ACHN (cell line): ENCODE results near the gene FCGBP.
"Not testable (repeated sequence)": the region's sequence is repeated elsewhere in the genome, so short reads cannot be mapped to it uniquely, and the experiment has no call there.

Experiments
- DNase-seq: peaks from one replicate; pipeline ENCODE4 v3.0.0-alpha.2; 2015
- in situ Hi-C: cut with HindIII; loops from 2 replicates; pipeline ENCODE4 v1.10.0; 2017; ENCODE audit warnings: low sequenced_read_pairs, low pct_ligation_motif_present, low pct_unique_long_range_greater_than_20kb

FCGBP gene

GRCh38 chr19:39926170-39926760 lies 8.2 kb downstream of the FCGBP start:
- in situ Hi-C loops = no loop called here
- DNase-seq = no peak

- in situ Hi-C loops = no loop called here
- DNase-seq = no peak
These were observed 9.5 kb downstream of the FCGBP start for GRCh38 chr19:39924952-39925351.

GRCh38 chr19:39924389-39924788 lies 10.0 kb downstream of the FCGBP start:
- in situ Hi-C loops = no loop called here

GRCh38 chr19:39923862-39924261 lies 10.6 kb downstream of the FCGBP start:
- in situ Hi-C loops = no loop called here

More at GRCh38 chr19:39924389-39924788, 10.0 kb downstream of the FCGBP start:
- DNase-seq = no peak

GRCh38 chr19:39919976-39920375 lies 14.5 kb downstream of the FCGBP start:
- in situ Hi-C loops = no loop called here
- DNase-seq = no peak

More at GRCh38 chr19:39923862-39924261, 10.6 kb downstream of the FCGBP start:
- DNase-seq = no peak

GRCh38 chr19:39918183-39918651 lies 16.2 kb downstream of the FCGBP start:
- no peak for DNase-seq
- in situ Hi-C loops = no loop called here

GRCh38 chr19:39917561-39918182 lies 16.8 kb downstream of the FCGBP start:
- no peak for DNase-seq
- in situ Hi-C loops = no loop called here

- DNase-seq = no peak
- in situ Hi-C loops = no loop called here
These were observed 17.5 kb downstream of the FCGBP start for GRCh38 chr19:39916851-39917396.

GRCh38 chr19:39916236-39916635 lies 18.2 kb downstream of the FCGBP start:
- no peak for DNase-seq
- in situ Hi-C loops = no loop called here

GRCh38 chr19:39915848-39916215 lies 18.6 kb downstream of the FCGBP start:
- no peak for DNase-seq

GRCh38 chr19:39915101-39915847 lies 19.2 kb downstream of the FCGBP start:
- in situ Hi-C loops = no loop called here
- DNase-seq = no peak

More at GRCh38 chr19:39915848-39916215, 18.6 kb downstream of the FCGBP start:
- in situ Hi-C loops = no loop called here

- no peak for DNase-seq
- in situ Hi-C loops = no loop called here
These were observed 20.6 kb downstream of the FCGBP start for GRCh38 chr19:39913682-39914333.

- in situ Hi-C loops = no loop called here
- DNase-seq = no peak
These were observed 25.6 kb downstream of the FCGBP start for GRCh38 chr19:39908803-39909202.

GRCh38 chr19:39906820-39907611 lies 27.4 kb downstream of the FCGBP start:
- in situ Hi-C loops = no loop called here
- DNase-seq = no peak

GRCh38 chr19:39906283-39906682 lies 28.2 kb downstream of the FCGBP start:
- no peak for DNase-seq
- in situ Hi-C loops = no loop called here

GRCh38 chr19:39903486-39904091 lies 30.8 kb downstream of the FCGBP start:
- in situ Hi-C loops, DNase-seq: not testable (repeated sequence)

GRCh38 chr19:39902326-39902725 lies 32.1 kb downstream of the FCGBP start:
- DNase-seq, in situ Hi-C loops: not testable (repeated sequence)

GRCh38 chr19:39901681-39902080 lies 32.8 kb downstream of the FCGBP start:
- in situ Hi-C loops, DNase-seq: not testable (repeated sequence)
